ENCODE measurements around the gene ZBTB7B. TPM values are rescaled to one million over a fixed set of nuclear protein-coding genes. Genes with fewer than 3 reads are reported as not detected.
A peak's percentile ranks its signal among the peaks of the same experiment; 100 is the strongest.

Gene ZBTB7B
- total RNA-seq, 2 experiments from 2014 or later = 16.3 to 23.2 TPM

GRCh38 chr1:154957091-154957657 is 45.4 kb upstream of the ZBTB7B start:
- 0 out of 2 replicates have a peak, but pooled peaks cover 4% of the 10 kb centered on the region for H4K20me1 ChIP-seq (ENCODE audit: insufficient read depth, low read length)
- peak overlapping the region; percentile 87 for H3K27ac ChIP-seq (ENCODE audit: low read depth, low read length, poor library complexity, severe bottlenecking)
- no peak overlapping the region for H2AFZ ChIP-seq (ENCODE audit: low read length)
- H3K4me1 ChIP-seq (ENCODE audit: insufficient read depth, low read length, poor library complexity, severe bottlenecking) = peaks cover 57% of the 10 kb centered on the region
- intact Hi-C loops (cut with micrococcal nuclease; ENCODE audit: unreplicated experiment) = no loop called here
- TF ChIP-seq CTCF (conservative IDR thresholded peaks at IDR 0.05; ENCODE audit: low read length) (no peak), EZH2phosphoT487 (IDR thresholded peaks at IDR 0.05; ENCODE audit: borderline replicate concordance, low read depth, low read length) (no peak)
- no peaks in the 10 kb centered on the region for H3K9me2 ChIP-seq (ENCODE audit: insufficient read depth, low read length)
- no peaks in the 10 kb centered on the region for H3K9me3 ChIP-seq (ENCODE audit: low read length)
- ChIA-PET CTCF (ENCODE audit: unreplicated experiment) (no interaction called here), POLR2A (interaction anchor here (1.5 kb wide), 1 partner anchor 16 kb away, joined by 6 read pairs; no protein-coding TSS in a partner anchor)
- peaks cover 45% of the 10 kb centered on the region for H3K79me2 ChIP-seq (ENCODE audit: insufficient read depth, low read depth, low read length)
- H3K4me3 ChIP-seq (ENCODE audit: low read depth, low read length, poor library complexity, severe bottlenecking) = no peak overlapping the region
- BruUV-seq (replicated peaks) = TSS peak; percentile 41
- H3K36me3 ChIP-seq (ENCODE audit: insufficient read depth, low read length) = peaks cover 31% of the 10 kb centered on the region
- no peak for DNase-seq (ENCODE audit: low spot score)
- H3K4me2 ChIP-seq (ENCODE audit: low read length) = peak overlapping the region; percentile 85; the same call in 1 of the 2 replicates

- Histone ChIP-seq H3K4me1 (ENCODE audit: insufficient read depth, low read length, poor library complexity, severe bottlenecking) (peaks cover 56% of the 10 kb centered on the region), H3K9me2 (ENCODE audit: insufficient read depth, low read length) (no peaks in the 10 kb centered on the region), H3K27ac (ENCODE audit: low read depth, low read length, poor library complexity, severe bottlenecking) (peak overlapping the region; percentile 5), H2AFZ (ENCODE audit: low read length) (no peak overlapping the region), H3K9me3 (ENCODE audit: low read length) (no peaks in the 10 kb centered on the region), H3K79me2 (ENCODE audit: insufficient read depth, low read depth, low read length) (peaks cover 37% of the 10 kb centered on the region), H3K36me3 (ENCODE audit: insufficient read depth, low read length) (peaks cover 39% of the 10 kb centered on the region), H3K4me2 (ENCODE audit: low read length) (no peak overlapping the region), H4K20me1 (ENCODE audit: insufficient read depth, low read length) (0 out of 2 replicates have a peak, but pooled peaks cover 4% of the 10 kb centered on the region), H3K4me3 (ENCODE audit: low read depth, low read length, poor library complexity, severe bottlenecking) (no peak overlapping the region)
- CTCF ChIA-PET (ENCODE audit: unreplicated experiment) = no interaction called here
- no peak for DNase-seq (ENCODE audit: low spot score)
- TF ChIP-seq CTCF (conservative IDR thresholded peaks at IDR 0.05; ENCODE audit: low read length) (no peak), EZH2phosphoT487 (IDR thresholded peaks at IDR 0.05; ENCODE audit: borderline replicate concordance, low read depth, low read length) (no peak)
- POLR2A ChIA-PET = interaction anchor here (1.5 kb wide), 1 partner anchor 16 kb away, joined by 6 read pairs; no protein-coding TSS in a partner anchor
- intact Hi-C loops (cut with micrococcal nuclease; ENCODE audit: unreplicated experiment) = no loop called here
- BruUV-seq (replicated peaks) = no TSS peak
These were observed 44.6 kb upstream of the ZBTB7B start for GRCh38 chr1:154958036-154958435.

Measured in OCI-LY7 (cell line).